ENCODE measurements around the gene MIEF2.

- peak; percentile 31; the same call in 1 of the 2 replicates for TF ChIP-seq POLR2AphosphoS5 (IDR thresholded peaks at IDR 0.05; ENCODE audit: low read depth, low read length)
- no peak for TF ChIP-seq SIN3A (IDR thresholded peaks at IDR 0.05; ENCODE audit: borderline replicate concordance, insufficient read depth, low read length)
- no peak for TF ChIP-seq REST (IDR thresholded peaks at IDR 0.05; ENCODE audit: insufficient read depth in 1 of 2, low read depth in 2 of 2, low read length in 2 of 2)
Measured at GRCh38 chr17:18267927-18268711, 7.7 kb downstream of the MIEF2 start.
